Gastrocnemius medialis (tissue), 4 donors: ENCODE measurements around the gene UNC13C.

Source experiments
- POLR2A ChIP-seq, 2 donors: fragments of 450-650 bp; IDR thresholded peaks; one replicate each; pipeline ENCODE4 v1.6.1; 2017; ENCODE audit warnings: antibody characterized with exemption in 2 of 2, mild to moderate bottlenecking in 2 of 2, moderate library complexity in 2 of 2
- TF ChIP-seq, protein P1 (sequence below), 5 experiments: fragments of 450-650 bp in 3 of 5; fragments of 200-600 bp in 2 of 5; sonication (generic) in 2 of 5; IDR thresholded peaks in 4 of 5; conservative IDR thresholded peaks in 1 of 5; 1 replicate in 4 of 5; 2 replicates in 1 of 5; pipeline ENCODE4 v1.5.1; 2016 to 2019; ENCODE audit warnings: antibody characterized with exemption in 5 of 5, mild to moderate bottlenecking in 3 of 5, moderate library complexity in 3 of 5

DNA sequence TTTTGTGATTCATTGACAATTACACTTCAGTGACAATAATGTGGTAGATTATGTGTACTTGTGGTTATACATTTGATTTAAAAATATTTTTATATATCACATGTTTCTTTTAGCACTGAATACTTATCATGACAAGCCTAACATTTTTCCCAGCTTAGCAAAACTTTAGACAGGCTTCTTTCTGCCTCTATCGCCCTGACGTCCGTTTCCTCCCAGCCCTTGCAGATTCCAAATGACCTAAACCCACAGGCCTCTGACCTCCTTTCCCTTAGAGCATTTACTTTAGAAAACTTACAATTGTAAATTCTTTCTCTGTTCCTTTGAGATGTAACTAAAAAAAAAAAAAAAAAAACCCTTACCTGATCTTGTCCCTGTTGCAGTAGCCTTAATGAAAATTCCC is 326.1 kb downstream of the UNC13C start:
- TF ChIP-seq, protein P1, sequence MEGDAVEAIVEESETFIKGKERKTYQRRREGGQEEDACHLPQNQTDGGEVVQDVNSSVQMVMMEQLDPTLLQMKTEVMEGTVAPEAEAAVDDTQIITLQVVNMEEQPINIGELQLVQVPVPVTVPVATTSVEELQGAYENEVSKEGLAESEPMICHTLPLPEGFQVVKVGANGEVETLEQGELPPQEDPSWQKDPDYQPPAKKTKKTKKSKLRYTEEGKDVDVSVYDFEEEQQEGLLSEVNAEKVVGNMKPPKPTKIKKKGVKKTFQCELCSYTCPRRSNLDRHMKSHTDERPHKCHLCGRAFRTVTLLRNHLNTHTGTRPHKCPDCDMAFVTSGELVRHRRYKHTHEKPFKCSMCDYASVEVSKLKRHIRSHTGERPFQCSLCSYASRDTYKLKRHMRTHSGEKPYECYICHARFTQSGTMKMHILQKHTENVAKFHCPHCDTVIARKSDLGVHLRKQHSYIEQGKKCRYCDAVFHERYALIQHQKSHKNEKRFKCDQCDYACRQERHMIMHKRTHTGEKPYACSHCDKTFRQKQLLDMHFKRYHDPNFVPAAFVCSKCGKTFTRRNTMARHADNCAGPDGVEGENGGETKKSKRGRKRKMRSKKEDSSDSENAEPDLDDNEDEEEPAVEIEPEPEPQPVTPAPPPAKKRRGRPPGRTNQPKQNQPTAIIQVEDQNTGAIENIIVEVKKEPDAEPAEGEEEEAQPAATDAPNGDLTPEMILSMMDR (IDR thresholded peaks at IDR 0.05 in 4 of 5, conservative IDR thresholded peaks at IDR 0.05 in 1 of 5): no peak
- TF ChIP-seq POLR2A (IDR thresholded peaks at IDR 0.05): no peak
